CD4-positive, alpha-beta T cell treated with Interleukin-4 for 1 hour (primary cell): Measurements from ENCODE around the gene ASB4.

Experiments
- DNase-seq, 2 donors: peaks; one replicate each; pipeline ENCODE4 v3.0.0-alpha.2; 2020 to 2022

The ASB4 gene

DNA sequence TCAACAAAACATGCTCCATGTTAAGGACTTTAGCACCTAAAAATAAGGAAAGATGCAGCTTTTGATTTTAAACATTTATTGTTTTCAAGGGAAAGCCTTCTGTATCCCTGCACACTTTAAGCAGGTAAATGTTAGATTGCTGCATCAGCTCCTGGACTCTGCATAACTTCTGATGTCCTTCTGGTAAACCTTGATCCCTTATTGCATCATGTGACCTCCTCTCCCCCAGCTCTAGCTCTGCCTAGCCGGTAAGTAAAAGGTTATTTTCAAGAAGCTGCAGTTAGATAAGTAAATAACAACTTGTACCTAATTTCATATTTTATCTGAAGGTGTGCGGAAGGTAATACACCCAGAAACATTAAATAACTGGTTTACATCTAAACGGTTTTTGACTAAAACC lies 73.1 kb downstream of the ASB4 start:
- no peak for DNase-seq

DNA sequence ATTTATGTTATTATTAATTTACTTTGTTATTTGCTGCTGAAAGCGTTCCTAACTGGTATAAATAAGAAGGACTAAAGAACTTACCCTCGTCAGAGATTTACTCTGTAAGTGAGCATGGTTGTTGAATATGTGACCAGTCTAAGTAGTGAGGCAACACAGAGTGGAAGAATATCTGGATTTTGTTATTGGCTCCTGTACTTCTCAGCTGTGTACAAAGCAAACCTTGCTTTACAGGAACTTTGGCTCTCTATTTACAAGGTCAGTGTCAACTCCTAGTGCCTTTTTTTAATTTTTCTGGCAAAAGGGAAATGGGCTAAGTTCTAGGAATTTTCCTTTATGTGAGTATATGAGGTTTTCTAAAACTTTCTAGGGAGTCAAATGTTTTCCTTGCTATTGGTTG lies 74.9 kb downstream of the ASB4 start:
- DNase-seq, result no peak

DNA sequence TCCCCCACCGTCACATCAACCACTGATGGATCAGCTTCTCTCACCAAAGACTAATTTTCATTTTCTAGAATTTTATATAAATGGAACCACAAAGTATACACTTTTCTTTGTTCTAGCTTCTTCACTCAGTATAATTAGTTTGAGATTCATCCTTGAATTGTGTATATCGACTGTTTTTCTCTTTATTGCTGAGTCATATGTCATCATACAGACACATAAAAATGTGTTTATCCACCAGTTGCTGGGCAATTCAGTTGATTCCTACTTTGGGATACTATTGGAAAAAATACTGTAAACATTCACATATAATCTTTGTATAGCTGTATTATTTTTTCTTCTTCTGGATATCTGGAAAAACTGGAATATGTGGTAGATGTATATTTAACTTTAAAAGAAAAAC lies 84.0 kb downstream of the ASB4 start:
- no peak for DNase-seq

DNA sequence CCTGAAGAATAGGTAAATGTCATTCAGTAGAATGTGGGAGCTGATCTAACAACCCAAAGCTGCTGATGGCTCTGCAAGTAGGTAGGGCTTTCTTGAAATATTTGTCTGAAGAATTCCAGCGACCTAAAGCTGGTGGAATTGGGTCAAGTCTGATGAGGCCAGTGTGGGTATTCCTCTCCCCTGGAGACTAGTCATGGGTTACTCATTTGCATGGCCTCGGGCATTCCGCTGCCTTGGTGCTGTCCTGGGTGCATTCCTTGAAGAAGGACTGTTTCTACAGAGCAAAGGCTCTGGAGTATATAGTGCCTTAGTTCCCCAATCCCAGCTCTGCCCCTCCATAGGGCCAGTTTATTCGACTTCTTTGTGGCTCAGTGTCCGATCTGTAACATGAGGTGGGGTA lies 91.4 kb downstream of the ASB4 start:
- DNase-seq, result no peak

DNA sequence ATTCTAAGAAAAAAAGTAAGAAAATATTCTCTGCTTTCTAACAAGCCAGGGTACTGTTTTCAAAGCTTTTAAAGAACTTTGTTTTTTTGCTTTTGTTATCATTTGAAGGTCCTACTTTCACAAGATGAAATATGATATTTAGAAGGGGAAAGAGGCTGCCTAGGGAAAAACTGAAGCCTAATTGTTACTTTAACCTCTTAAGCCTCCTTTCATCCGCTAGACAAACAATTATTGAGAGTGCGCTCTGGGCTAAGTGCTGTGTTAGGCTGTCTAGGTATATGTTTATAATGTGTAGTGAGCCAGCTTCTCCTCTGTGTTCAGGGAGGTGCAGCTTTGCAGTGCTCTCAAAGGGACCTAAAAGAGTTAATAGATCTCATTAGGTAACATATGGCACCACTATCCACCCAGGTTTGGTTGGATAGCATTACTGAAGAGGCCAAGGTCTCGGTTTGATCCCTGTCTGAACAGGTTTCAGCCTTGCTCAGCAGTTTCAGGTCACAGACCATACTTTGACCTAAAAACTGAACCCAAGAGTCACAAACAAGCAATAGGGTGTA lies 92.6 kb downstream of the ASB4 start:
- no peak for DNase-seq

DNA sequence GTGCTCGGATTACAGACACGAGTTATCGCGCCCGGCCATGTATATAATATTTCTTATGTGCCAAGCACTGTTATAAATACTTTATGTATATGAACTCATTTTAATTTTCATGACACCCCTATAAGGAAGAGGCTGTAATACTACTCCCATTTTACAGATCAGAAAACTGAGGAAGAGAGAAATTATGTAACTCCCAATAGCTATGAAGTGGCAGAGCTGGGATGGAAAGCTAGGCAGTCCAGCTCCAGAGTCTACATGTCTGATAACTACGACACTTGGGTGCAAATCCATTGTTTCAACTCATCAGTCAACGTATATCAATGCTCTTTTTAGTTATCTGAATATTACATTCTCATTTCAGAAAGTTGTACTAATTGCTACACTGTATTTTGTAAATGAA lies 93.6 kb downstream of the ASB4 start:
- DNase-seq, result no peak

DNA sequence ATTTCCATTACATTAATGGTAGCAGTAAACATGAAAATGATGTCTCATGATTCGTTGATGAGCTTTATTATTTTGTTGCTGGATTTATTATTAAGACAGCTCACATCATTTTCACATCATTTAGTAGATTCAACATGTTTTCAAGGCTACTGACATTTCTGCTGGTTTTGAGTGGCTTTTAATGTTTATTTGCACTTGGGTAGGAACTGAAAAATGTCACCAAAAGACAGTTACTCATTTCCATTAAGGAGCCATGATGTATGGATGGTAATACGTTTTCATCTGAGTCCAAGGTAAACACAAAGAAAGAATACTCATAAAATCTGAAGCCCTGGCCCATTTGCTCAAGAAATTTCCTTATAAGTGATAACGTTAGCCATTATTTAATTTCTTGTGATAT lies 95.7 kb downstream of the ASB4 start:
- DNase-seq, result no peak

DNA sequence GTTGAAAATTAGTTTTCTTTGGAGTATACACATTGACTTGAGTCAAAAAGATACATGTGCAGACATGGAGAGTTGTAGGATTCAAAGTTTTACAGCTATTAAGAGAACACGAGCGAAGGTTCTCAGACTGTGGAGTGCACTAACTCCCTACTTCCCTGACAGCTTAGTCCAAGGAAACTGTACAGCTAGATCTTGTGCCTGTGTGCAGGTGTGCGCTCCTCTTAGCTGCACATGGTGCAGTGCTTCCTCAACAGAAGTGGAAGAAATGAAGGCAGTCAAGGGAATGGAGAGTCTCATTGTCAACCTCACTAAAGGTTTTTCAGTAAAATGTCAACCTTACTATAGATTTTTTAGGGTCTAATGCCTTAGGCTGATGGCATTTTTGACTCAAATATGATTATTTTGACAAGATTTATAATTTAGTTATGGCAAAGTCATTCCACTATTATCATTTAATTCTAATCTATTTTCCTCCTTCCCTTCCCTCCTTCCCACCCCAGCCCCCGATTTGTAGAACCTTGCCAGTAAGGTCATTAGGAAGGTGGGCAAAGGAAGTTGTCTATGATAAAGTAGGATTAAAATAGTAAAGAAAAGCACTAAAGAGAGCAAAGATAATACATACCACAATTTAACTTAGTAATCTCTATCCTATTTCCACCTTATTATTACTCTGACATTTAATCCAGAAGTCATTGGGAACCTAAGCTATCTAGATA lies 97.0 kb downstream of the ASB4 start:
- no peak for DNase-seq

DNA sequence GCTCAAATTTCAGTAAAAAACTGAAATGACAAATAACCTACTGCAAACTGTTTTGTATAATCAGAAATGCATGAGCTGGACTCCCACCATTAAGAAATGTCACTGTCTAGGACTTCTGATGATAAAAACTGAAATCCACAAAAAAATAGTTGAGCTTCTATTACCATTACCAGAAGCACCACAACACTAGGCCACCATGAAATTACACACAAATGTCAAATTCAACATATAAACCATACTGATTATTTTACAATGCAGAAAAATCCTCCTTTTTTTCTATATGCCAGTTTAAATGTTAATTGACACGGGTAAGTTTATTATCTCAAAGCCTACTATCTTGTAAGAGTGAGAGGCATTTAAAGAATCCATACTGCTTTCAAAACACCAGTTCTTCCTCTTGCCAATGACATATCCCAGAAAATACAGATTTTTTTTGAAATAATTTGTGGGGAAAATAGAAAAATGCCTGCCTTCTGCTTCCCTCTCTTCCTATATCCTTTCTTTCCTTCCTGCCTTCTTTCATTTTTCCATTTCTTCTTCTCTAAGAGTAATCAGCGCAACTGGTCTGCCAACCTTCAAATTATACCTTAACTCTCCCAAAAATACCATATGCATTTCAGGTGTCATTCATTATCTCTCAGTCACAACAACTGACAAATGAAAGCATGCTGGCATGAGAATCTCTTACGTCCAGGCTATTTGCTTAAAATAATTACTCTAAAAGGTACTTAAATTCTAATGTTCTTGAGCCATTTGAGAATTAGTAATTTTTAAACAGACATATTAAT lies 98.3 kb downstream of the ASB4 start:
- DNase-seq, result no peak

DNA sequence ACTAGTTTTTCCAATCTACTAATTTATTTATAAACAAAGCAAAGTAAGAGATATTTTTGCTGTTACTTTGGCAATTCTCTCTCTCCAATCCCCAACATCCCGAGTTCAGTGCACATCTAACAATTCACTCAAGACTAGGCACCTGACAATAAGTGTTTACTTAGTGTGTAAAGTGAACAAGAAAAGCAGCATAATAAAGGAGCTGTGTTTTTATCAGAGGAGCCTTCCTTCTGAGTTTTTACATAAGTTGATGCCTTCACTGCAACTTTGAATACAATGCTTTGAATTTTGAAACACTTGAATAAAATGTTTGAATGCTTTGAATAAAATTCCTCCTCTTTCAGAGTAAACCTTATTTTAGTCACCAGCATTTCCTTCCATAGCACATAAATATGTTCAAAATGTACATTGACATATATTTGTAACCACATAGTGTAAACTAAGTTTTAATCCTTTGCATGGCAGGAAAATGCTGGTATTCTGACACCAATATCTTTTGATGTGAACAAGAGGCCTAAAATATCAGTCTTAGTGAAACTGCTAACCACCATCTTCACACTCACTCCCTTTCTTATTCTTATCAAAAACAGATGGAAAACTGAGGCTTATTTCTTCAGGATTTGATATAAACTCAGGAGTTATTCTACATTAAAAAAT lies 99.2 kb downstream of the ASB4 start:
- no peak for DNase-seq

DNA sequence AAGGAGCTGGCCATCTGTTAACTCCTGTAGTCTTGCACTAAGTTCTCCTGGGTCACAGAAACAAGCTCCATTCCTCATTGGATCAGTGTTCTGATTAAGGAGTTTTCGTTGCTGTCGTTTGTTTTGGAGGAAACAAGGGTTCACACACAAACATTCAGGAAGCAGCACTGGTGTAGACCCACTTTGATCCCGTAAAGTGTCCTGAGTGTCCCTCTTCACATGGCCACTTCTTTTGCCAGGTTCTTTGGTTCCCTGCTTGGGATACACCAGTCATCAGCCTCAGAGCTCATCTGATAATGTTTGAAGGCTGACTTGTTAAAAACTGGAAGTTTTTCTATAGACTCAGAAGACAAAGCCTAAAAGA lies 99.7 kb downstream of the ASB4 start:
- no peak for DNase-seq

DNA sequence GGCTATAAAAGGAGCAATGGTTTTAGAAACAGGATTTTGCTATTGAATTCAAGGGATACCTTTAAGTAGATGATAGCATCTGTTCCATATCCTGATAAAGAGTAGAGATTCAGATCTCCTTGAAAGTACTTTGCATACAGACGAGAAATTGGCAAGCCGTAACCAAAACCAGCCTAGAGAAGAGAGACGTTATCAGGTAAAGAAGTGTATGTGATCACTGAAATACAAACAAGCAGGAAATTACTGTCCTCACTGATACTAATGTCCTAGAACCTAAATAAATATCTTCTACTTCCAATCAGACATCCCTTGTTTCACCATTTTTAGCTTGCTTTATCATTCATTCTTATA lies 101.2 kb downstream of the ASB4 start:
- no peak for DNase-seq

DNA sequence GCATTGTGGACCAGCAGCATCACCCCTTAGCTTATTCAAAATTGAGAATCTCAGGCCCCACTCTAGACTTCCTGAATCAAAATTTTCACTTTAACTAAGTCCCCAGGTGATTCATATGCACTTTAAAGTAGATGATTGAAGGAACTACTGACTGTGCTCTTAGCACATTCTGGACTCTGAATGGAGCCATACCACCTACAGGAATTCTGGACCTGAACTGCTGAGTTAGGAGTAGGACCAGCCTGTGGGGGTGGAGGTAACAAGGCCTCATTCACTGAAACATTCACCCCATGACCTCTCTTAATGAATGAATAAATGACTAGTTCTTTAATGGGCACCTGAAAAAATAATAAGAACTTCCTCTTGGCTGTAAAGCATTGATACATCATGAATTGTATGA lies 103.3 kb downstream of the ASB4 start:
- DNase-seq, result no peak

DNA sequence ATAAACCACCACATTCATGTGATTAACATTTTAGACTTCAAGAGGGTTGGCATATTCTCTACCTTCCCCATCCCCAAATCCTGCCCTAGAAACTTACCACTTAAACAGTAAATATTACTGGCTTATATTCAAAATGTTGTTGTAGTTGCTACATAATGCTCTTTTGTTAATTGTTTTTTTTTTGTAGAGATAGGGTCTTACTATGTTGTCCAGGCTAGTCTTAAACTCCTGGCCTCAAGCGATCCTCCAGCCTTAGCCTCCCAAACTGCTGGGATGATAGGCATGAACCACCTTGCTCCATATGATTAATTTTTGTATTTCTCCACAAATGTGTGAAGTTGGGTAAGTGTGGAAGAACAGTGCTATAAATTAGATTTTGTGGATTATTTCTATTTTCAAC lies 104.0 kb downstream of the ASB4 start:
- DNase-seq, result no peak
